ENCODE results near the gene EPHX1.

EPHX1 gene

DNA sequence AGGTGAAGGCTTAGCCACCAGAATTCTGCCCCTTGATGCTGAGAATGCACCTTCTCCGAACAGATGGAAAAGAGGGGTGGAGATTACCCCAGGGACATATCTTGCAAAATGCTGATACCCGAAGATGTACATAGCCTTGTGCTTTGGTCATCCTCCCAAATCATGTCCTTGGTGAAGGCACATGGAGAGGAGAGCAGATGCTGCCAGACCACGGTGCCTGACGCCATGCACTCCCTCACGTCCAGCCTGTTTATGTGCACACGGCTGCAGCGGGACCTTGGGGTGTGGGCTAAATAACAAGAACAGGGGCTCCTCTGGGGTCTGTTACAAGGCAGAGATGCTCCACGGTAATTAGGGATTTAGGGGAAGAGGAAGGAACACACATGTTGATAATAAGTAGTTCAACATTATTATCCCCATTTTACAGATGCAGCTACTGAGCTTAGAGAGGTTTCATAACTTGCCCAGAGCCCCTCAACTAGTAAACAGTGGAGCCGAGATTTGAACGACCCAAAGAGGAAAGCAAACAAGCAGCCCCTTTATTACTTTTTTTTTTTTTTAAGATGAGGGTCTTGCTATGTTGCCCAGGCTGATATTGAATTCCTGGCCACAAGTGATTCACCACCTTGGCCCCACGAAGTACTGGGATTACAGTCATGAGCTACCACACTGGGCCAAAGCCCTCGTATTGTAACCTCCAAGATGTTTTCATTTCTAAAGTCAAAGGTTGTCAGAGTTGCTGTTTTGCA lies 12.9 kb downstream of the EPHX1 start:
- Histone ChIP-seq H3K4me1 (ENCODE audit: insufficient read depth, low read length, poor library complexity, severe bottlenecking) (peaks cover 5% of the 10 kb centered on the region), H3K9ac (ENCODE audit: low read depth, low read length, poor library complexity, severe bottlenecking) (no peak overlapping the region)
- no peak for TF ChIP-seq EZH2phosphoT487 (IDR thresholded peaks at IDR 0.05; ENCODE audit: borderline replicate concordance)
- TF ChIP-seq, protein P1, sequence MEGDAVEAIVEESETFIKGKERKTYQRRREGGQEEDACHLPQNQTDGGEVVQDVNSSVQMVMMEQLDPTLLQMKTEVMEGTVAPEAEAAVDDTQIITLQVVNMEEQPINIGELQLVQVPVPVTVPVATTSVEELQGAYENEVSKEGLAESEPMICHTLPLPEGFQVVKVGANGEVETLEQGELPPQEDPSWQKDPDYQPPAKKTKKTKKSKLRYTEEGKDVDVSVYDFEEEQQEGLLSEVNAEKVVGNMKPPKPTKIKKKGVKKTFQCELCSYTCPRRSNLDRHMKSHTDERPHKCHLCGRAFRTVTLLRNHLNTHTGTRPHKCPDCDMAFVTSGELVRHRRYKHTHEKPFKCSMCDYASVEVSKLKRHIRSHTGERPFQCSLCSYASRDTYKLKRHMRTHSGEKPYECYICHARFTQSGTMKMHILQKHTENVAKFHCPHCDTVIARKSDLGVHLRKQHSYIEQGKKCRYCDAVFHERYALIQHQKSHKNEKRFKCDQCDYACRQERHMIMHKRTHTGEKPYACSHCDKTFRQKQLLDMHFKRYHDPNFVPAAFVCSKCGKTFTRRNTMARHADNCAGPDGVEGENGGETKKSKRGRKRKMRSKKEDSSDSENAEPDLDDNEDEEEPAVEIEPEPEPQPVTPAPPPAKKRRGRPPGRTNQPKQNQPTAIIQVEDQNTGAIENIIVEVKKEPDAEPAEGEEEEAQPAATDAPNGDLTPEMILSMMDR (conservative IDR thresholded peaks at IDR 0.05; ENCODE audit: low read length), result no peak

DNA sequence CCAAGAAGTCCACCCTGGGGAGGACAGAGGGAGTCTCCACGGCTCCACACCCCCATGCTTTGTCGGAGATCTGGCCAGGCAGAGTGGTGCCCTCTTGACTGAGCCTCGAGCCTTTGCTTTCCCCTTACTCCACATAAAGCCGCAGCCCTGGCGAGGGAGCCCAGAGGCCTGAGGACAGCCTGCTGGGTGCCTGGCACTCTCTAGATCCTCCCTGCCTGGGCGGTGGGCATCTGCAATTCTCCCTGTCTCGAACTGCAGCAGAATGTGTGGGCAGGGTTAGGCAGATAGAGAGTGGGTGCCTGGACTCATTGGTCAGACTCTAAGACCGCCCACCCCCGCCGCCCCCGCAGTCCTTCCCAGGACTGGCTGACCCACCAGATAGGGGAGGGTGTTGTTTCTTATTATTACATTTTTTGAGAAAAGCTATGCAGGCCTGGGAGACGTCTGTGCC lies 13.9 kb downstream of the EPHX1 start:
- no peak overlapping the region for H3K4me2 ChIP-seq (ENCODE audit: low read depth, low read length, poor library complexity, severe bottlenecking)
- H3K9me3 ChIP-seq (ENCODE audit: insufficient read depth, low read depth, low read length), result no peaks in the 10 kb centered on the region

More for the DNA sequence above, 12.9 kb downstream of the EPHX1 start:
- H3F3A ChIP-seq (ENCODE audit: low read depth), result no peaks in the 10 kb centered on the region
- H2AFZ ChIP-seq (ENCODE audit: low read length), result no peak overlapping the region
- no peak overlapping the region for H3K4me2 ChIP-seq (ENCODE audit: low read depth, low read length, poor library complexity, severe bottlenecking)
- no peaks in the 10 kb centered on the region for H3K9me3 ChIP-seq (ENCODE audit: insufficient read depth, low read depth, low read length)
- H3K27me3 ChIP-seq (ENCODE audit: insufficient read depth, low read length, poor library complexity, severe bottlenecking), result no peaks in the 10 kb centered on the region
- H3K79me2 ChIP-seq (ENCODE audit: insufficient read depth, low read length), result no peaks in the 10 kb centered on the region
- no peak overlapping the region for H3K4me3 ChIP-seq (ENCODE audit: low read length, poor library complexity, severe bottlenecking)
- H3K9me2 ChIP-seq (replicated peaks; ENCODE audit: low read depth, low read length), result no peaks in the 10 kb centered on the region
- H4K20me1 ChIP-seq (ENCODE audit: insufficient read depth, low read length, poor library complexity, severe bottlenecking), result no peaks in the 10 kb centered on the region
- no peaks in the 10 kb centered on the region for H3K36me3 ChIP-seq (ENCODE audit: insufficient read depth, low read length)

DNA sequence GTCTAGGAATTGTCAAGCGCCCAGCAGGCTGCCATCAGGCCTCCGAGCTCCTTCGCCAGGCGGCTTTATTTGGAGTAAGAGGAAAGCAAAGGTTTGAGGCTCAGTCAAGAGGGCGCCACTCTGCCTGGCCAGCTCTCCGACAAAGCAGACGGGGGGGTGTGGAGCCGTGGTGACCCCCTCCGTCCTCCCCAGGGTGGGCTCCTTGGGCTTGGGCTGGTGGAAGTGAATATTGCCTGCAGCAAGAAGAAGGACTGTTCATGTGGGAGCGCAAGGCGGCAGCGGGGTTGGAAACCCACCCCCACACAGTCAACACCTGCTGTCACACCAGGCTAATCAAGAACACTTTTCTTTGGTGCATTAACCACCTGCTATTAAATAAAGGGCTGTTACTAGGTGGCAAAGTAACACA lies 14.6 kb downstream of the EPHX1 start:
- Histone ChIP-seq H3K4me1 (ENCODE audit: insufficient read depth, low read length, poor library complexity, severe bottlenecking) (no peaks in the 10 kb centered on the region), H3K36me3 (ENCODE audit: insufficient read depth, low read length) (no peaks in the 10 kb centered on the region), H3K79me2 (ENCODE audit: insufficient read depth, low read length) (no peaks in the 10 kb centered on the region), H3K9me3 (ENCODE audit: insufficient read depth, low read depth, low read length) (no peaks in the 10 kb centered on the region), H3K4me2 (ENCODE audit: low read depth, low read length, poor library complexity, severe bottlenecking) (no peak overlapping the region), H3K9me2 (replicated peaks; ENCODE audit: low read depth, low read length) (no peaks in the 10 kb centered on the region), H3K27me3 (ENCODE audit: insufficient read depth, low read length, poor library complexity, severe bottlenecking) (no peaks in the 10 kb centered on the region), H3K9ac (ENCODE audit: low read depth, low read length, poor library complexity, severe bottlenecking) (no peak overlapping the region), H3F3A (ENCODE audit: low read depth) (no peaks in the 10 kb centered on the region), H3K4me3 (ENCODE audit: low read length, poor library complexity, severe bottlenecking) (no peak overlapping the region), H2AFZ (ENCODE audit: low read length) (no peak overlapping the region), H4K20me1 (ENCODE audit: insufficient read depth, low read length, poor library complexity, severe bottlenecking) (no peaks in the 10 kb centered on the region)
- TF ChIP-seq EZH2phosphoT487 (IDR thresholded peaks at IDR 0.05; ENCODE audit: borderline replicate concordance), result no peak
- TF ChIP-seq, protein P1 (conservative IDR thresholded peaks at IDR 0.05; ENCODE audit: low read length), result no peak

More for the DNA sequence above, 13.9 kb downstream of the EPHX1 start:
- H3K9me2 ChIP-seq (replicated peaks; ENCODE audit: low read depth, low read length), result no peaks in the 10 kb centered on the region
- no peaks in the 10 kb centered on the region for H4K20me1 ChIP-seq (ENCODE audit: insufficient read depth, low read length, poor library complexity, severe bottlenecking)
- no peaks in the 10 kb centered on the region for H3F3A ChIP-seq (ENCODE audit: low read depth)
- no peak overlapping the region for H3K4me3 ChIP-seq (ENCODE audit: low read length, poor library complexity, severe bottlenecking)
- no peaks in the 10 kb centered on the region for H3K4me1 ChIP-seq (ENCODE audit: insufficient read depth, low read length, poor library complexity, severe bottlenecking)
- TF ChIP-seq, protein P1 (conservative IDR thresholded peaks at IDR 0.05; ENCODE audit: low read length), result no peak
- TF ChIP-seq EZH2phosphoT487 (IDR thresholded peaks at IDR 0.05; ENCODE audit: borderline replicate concordance), result no peak
- no peaks in the 10 kb centered on the region for H3K27me3 ChIP-seq (ENCODE audit: insufficient read depth, low read length, poor library complexity, severe bottlenecking)
- H3K36me3 ChIP-seq (ENCODE audit: insufficient read depth, low read length), result no peaks in the 10 kb centered on the region
- H2AFZ ChIP-seq (ENCODE audit: low read length), result no peak overlapping the region
- no peaks in the 10 kb centered on the region for H3K79me2 ChIP-seq (ENCODE audit: insufficient read depth, low read length)
- H3K9ac ChIP-seq (ENCODE audit: low read depth, low read length, poor library complexity, severe bottlenecking), result no peak overlapping the region
